ENCODE results near the gene SCN11A.

Gene SCN11A

GRCh38 chr3:39050029-39050428 lies 1.7 kb downstream of the SCN11A start:
- TF ChIP-seq GATA1 (IDR thresholded peaks at IDR 0.05; ENCODE audit: low read depth, low read length) (no peak), POLR2A (IDR thresholded peaks at IDR 0.05; ENCODE audit: low read length) (no peak)
- DNase-seq = no peak

GRCh38 chr3:39038165-39038564 lies 13.6 kb downstream of the SCN11A start:
- TF ChIP-seq POLR2A (IDR thresholded peaks at IDR 0.05; ENCODE audit: low read length) = no peak
- no peak for TF ChIP-seq GATA1 (IDR thresholded peaks at IDR 0.05; ENCODE audit: low read depth, low read length)
- no peak for DNase-seq

GRCh38 chr3:39029556-39029955 lies 22.2 kb downstream of the SCN11A start:
- TF ChIP-seq GATA1 (IDR thresholded peaks at IDR 0.05; ENCODE audit: low read depth, low read length) = no peak
- TF ChIP-seq POLR2A (IDR thresholded peaks at IDR 0.05; ENCODE audit: low read length) = no peak
- DNase-seq = no peak

GRCh38 chr3:39028546-39028945 lies 23.2 kb downstream of the SCN11A start:
- DNase-seq = no peak

GRCh38 chr3:39025222-39025970 lies 26.3 kb downstream of the SCN11A start:
- DNase-seq = peak; percentile 5 to 12
- TF ChIP-seq GATA1 (IDR thresholded peaks at IDR 0.05; ENCODE audit: low read depth, low read length) (no peak), POLR2A (IDR thresholded peaks at IDR 0.05; ENCODE audit: low read length) (no peak)

More at GRCh38 chr3:39028546-39028945, 23.2 kb downstream of the SCN11A start:
- no peak for TF ChIP-seq POLR2A (IDR thresholded peaks at IDR 0.05; ENCODE audit: low read length)
- TF ChIP-seq GATA1 (IDR thresholded peaks at IDR 0.05; ENCODE audit: low read depth, low read length) = no peak

- DNase-seq = no peak
- TF ChIP-seq GATA1 (IDR thresholded peaks at IDR 0.05; ENCODE audit: low read depth, low read length) = no peak
- TF ChIP-seq POLR2A (IDR thresholded peaks at IDR 0.05; ENCODE audit: low read length) = no peak
These were observed 27.2 kb downstream of the SCN11A start for GRCh38 chr3:39024497-39024896.

GRCh38 chr3:39022286-39022630 lies 29.5 kb downstream of the SCN11A start:
- DNase-seq = no peak
- no peak for TF ChIP-seq GATA1 (IDR thresholded peaks at IDR 0.05; ENCODE audit: low read depth, low read length)
- TF ChIP-seq POLR2A (IDR thresholded peaks at IDR 0.05; ENCODE audit: low read length) = no peak

GRCh38 chr3:39021465-39022285 lies 30.1 kb downstream of the SCN11A start:
- no peak for TF ChIP-seq POLR2A (IDR thresholded peaks at IDR 0.05; ENCODE audit: low read length)
- TF ChIP-seq GATA1 (IDR thresholded peaks at IDR 0.05; ENCODE audit: low read depth, low read length) = no peak
- peak; percentile 22 to 64 for DNase-seq

- no peak for DNase-seq
- TF ChIP-seq POLR2A (IDR thresholded peaks at IDR 0.05; ENCODE audit: low read length) (no peak), GATA1 (IDR thresholded peaks at IDR 0.05; ENCODE audit: low read depth, low read length) (no peak)
These were observed 30.7 kb downstream of the SCN11A start for GRCh38 chr3:39021029-39021428.

- no peak for TF ChIP-seq POLR2A (IDR thresholded peaks at IDR 0.05; ENCODE audit: low read length)
- TF ChIP-seq GATA1 (IDR thresholded peaks at IDR 0.05; ENCODE audit: low read depth, low read length) = no peak
- no peak for DNase-seq
These were observed 32.4 kb downstream of the SCN11A start for GRCh38 chr3:39019299-39019698.

- no peak for TF ChIP-seq GATA1 (IDR thresholded peaks at IDR 0.05; ENCODE audit: low read depth, low read length)
- no peak for TF ChIP-seq POLR2A (IDR thresholded peaks at IDR 0.05; ENCODE audit: low read length)
- DNase-seq = no peak
These were observed 36.3 kb downstream of the SCN11A start for GRCh38 chr3:39015418-39015817.

GRCh38 chr3:39013921-39014509 lies 37.7 kb downstream of the SCN11A start:
- DNase-seq = no peak
- TF ChIP-seq GATA1 (IDR thresholded peaks at IDR 0.05; ENCODE audit: low read depth, low read length) = no peak
- TF ChIP-seq POLR2A (IDR thresholded peaks at IDR 0.05; ENCODE audit: low read length) = no peak

- no peak for DNase-seq
- no peak for TF ChIP-seq GATA1 (IDR thresholded peaks at IDR 0.05; ENCODE audit: low read depth, low read length)
- no peak for TF ChIP-seq POLR2A (IDR thresholded peaks at IDR 0.05; ENCODE audit: low read length)
These were observed 38.5 kb downstream of the SCN11A start for GRCh38 chr3:39013289-39013688.

GRCh38 chr3:39011191-39011736 lies 40.5 kb downstream of the SCN11A start:
- peak in 1 of 2 experiments; percentile 21 for DNase-seq

More at GRCh38 chr3:39011191-39011736, 40.5 kb downstream of the SCN11A start:
- TF ChIP-seq GATA1 (IDR thresholded peaks at IDR 0.05; ENCODE audit: low read depth, low read length) = no peak
